Mesothelial cell of epicardium (in vitro differentiated cells): ENCODE measurements around the gene PATJ. TPM values are rescaled to one million over a fixed set of nuclear protein-coding genes. Genes with fewer than 3 reads are reported as not detected.
A peak's percentile ranks its signal among the peaks of the same experiment; 100 is the strongest.

Source experiments
- DNase-seq, 2 experiments: peaks; one replicate each; pipeline ENCODE4 v3.0.0; 2021; ENCODE audit warnings: low spot score in 2 of 2; ENCODE audit not compliant: unreplicated experiment in 2 of 2
- H3K27ac Mint-ChIP-seq: 2 replicates; pipeline ENCODE4 v1.8.0; 2021; ENCODE audit warnings: mixed read lengths
- H3K27me3 Mint-ChIP-seq: 2 replicates; pipeline ENCODE4 v1.8.0; 2021; ENCODE audit warnings: low read depth, mixed read lengths
- H3K36me3 Mint-ChIP-seq: 2 replicates; pipeline ENCODE4 v1.8.0; 2021; ENCODE audit warnings: mixed read lengths
- H3K4me1 Mint-ChIP-seq: 2 replicates; pipeline ENCODE4 v1.8.0; 2021; ENCODE audit warnings: mixed read lengths
- H3K4me3 Mint-ChIP-seq: 2 replicates; pipeline ENCODE4 v1.8.0; 2021; ENCODE audit warnings: mild to moderate bottlenecking, moderate library complexity, mixed read lengths
- H3K9me3 Mint-ChIP-seq: 2 replicates; pipeline ENCODE4 v1.8.0; 2021; ENCODE audit warnings: mixed read lengths
- CTCF ChIP-seq: fragments of 200-600 bp; sonication (generic); IDR thresholded peaks from one replicate; pipeline ENCODE4 v1.5.0; 2021; ENCODE audit warnings: antibody characterized with exemption; ENCODE audit not compliant: unreplicated experiment
- total RNA-seq: library from RNA; stranded (reverse); gene quantifications from 3 replicates; pipeline ENCODE4 v1.2.1, GENCODE V29; 2021

Gene PATJ
- total RNA-seq, 1 donor from 2014 or later = 129 TPM

DNA sequence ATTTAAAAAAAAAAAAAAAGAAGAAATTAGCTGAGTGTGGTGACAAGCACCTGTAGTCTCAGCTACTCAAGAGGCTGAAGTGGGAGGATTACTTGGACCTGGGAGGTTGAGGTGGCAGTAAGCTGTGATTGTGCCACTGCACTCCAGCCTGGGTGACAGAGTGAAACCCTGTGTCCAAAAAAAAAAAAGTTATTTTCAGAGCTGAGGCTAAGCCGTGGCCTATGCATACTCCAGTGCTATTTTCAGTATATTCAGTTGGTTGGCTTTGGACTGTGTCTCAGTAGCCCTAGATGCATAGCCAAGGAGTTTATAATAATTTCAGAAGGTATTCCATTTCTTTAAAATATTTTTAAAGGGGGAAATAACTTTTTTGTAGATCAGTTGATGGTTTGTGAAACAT lies 311.9 kb downstream of the PATJ start:
- H3K4me3 Mint-ChIP-seq = no peak overlapping the region
- DNase-seq = no peak
- no peak for TF ChIP-seq CTCF
- no peaks in the 10 kb centered on the region for H3K9me3 Mint-ChIP-seq
- H3K27ac Mint-ChIP-seq = no peak overlapping the region
- peaks cover 14% of the 10 kb centered on the region for H3K4me1 Mint-ChIP-seq
- peaks cover 26% of the 10 kb centered on the region for H3K36me3 Mint-ChIP-seq
- no peaks in the 10 kb centered on the region for H3K27me3 Mint-ChIP-seq

DNA sequence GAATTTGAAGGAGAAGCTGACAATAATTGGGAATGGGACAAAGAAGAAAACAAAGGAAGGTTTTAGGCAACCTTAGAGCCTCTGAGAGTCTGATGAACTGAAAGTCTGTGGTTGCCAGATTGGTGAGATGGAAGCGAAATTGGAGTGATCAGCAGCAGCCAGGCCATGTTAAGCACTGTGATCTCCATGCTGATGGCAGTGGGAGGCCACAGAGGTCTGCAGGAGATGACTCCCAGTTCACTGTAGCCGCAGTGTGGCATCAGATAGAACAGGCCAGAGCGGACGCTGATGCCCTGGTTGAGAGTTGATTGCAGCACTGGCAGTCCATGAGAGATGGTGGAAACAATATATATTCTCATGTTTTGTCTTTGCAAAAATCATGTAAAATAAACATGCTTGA lies 314.9 kb downstream of the PATJ start:
- no peak for TF ChIP-seq CTCF
- Mint-ChIP-seq H3K27me3 (no peaks in the 10 kb centered on the region), H3K4me3 (no peak overlapping the region), H3K27ac (peak overlapping the region; percentile 4), H3K9me3 (no peaks in the 10 kb centered on the region), H3K36me3 (peaks cover 28% of the 10 kb centered on the region), H3K4me1 (peaks cover 14% of the 10 kb centered on the region)
- no peak for DNase-seq

DNA sequence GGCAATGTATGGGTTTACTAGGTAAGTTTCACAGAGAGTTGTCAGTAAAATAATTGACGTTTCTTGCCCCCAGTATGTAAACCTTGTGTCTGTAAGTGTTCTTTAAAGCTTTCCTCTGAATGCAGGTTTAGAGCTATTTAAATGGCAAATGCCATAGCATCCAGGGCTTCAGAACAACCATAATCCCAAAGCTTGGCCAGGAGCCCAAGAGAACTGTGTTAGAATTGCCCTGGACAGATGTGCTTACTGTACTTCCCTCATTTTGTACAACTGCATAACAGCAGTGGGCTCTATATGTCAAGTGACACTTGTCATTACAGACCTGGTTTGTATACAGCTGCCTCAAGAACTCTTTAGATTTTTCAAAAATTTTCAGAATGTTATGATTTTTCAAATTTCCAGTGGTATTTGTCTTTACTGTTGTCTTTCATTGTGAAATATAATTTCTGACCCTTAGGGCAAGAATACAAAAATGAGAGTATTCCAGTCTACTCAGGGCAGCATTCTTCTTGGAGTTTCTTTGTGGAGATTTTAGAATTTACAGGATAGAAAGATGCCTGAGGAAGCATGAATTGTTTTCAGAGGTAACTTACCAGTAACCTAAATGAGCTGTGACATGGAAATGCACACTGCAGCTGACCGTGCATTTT lies 315.5 kb downstream of the PATJ start:
- Mint-ChIP-seq H3K9me3 (peaks cover 2% of the 10 kb centered on the region), H3K27me3 (no peaks in the 10 kb centered on the region), H3K27ac (no peak overlapping the region), H3K4me3 (no peak overlapping the region), H3K4me1 (peaks cover 14% of the 10 kb centered on the region), H3K36me3 (peaks cover 28% of the 10 kb centered on the region)
- TF ChIP-seq CTCF = no peak
- DNase-seq = no peak

DNA sequence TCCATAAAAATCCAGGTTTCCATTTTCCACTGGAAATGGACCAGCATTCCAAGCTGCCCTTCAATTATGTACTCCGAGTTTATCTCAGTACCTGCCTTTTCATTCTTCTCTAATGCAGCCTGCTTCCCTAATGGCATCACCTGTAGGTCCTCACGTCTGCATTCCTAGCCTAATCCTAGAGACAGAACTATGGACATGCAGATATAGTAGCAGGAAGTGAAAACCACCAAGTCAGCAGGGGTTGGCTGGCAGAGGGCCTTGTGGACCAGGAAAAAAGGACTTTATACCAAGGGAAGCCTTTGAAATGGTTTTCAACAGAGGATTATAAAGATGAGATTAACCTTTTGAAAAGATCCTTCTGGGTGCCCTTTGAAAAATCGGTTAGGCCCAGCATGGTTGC lies 316.7 kb downstream of the PATJ start:
- H3K36me3 Mint-ChIP-seq = peaks cover 31% of the 10 kb centered on the region

DNA sequence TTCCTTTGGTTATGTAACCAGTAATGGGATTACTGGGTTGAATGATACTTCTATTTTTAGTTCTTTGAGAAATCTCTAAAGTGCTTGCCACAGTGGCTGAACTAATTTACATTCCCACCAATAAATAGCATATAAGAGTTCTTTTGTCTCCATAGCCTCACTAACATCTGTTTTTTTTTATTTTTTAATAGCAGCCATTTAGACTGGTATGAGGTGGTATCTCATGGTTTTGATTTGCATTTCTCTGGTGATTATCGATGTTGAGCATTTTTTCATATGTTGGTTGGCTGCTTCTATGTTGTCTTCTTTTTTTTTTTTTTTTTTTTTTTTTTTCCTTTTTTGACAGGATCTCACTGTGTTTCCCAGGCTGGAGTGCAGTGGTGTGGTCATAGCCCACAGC lies 319.8 kb downstream of the PATJ start:
- DNase-seq = no peak
- Mint-ChIP-seq H3K4me1 (peaks cover 12% of the 10 kb centered on the region), H3K9me3 (peaks cover 8% of the 10 kb centered on the region), H3K4me3 (no peak overlapping the region), H3K27me3 (no peaks in the 10 kb centered on the region), H3K27ac (no peak overlapping the region), H3K36me3 (peaks cover 48% of the 10 kb centered on the region)
- TF ChIP-seq CTCF = no peak

More for the DNA sequence above, 316.7 kb downstream of the PATJ start:
- Mint-ChIP-seq H3K27ac (no peak overlapping the region), H3K4me1 (peaks cover 14% of the 10 kb centered on the region), H3K9me3 (peaks cover 5% of the 10 kb centered on the region), H3K4me3 (no peak overlapping the region), H3K27me3 (no peaks in the 10 kb centered on the region)
- DNase-seq = no peak
- no peak for TF ChIP-seq CTCF
